Neural cell (in vitro differentiated cells): Measurements from ENCODE around the gene STRN3. TPM values are rescaled to one million over a fixed set of nuclear protein-coding genes. Genes with fewer than 3 reads are reported as not detected.

Experiments
- H2AFZ ChIP-seq: fragments of 200-600, 300-800 bp; sonication (generic), shearing (Covaris generic); 2 replicates; pipeline ENCODE4 v1.6.0; 2014; ENCODE audit warnings: low read depth, mild to moderate bottlenecking, antibody characterized with exemption, low read length, moderate library complexity
- H3F3A ChIP-seq: fragments of 200-600 bp; shearing (Covaris generic); 2 replicates; pipeline ENCODE4 v1.6.1; 2016; ENCODE audit warnings: mild to moderate bottlenecking, moderate library complexity, mixed read lengths, antibody characterized with exemption, low read length; ENCODE audit not compliant: insufficient read depth, poor library complexity, severe bottlenecking
- H3K27ac ChIP-seq: fragments of 200-600, 300-800 bp; sonication (generic), shearing (Covaris generic); 2 replicates; pipeline ENCODE4 v1.5.1; 2014; ENCODE audit warnings: mild to moderate bottlenecking, low read length, moderate library complexity
- H3K27me3 ChIP-seq: fragments of 300-800, 200-600 bp; sonication (generic), shearing (Covaris generic); 2 replicates; pipeline ENCODE4 v1.6.0; 2014; ENCODE audit warnings: mild to moderate bottlenecking, low read depth, low read length, moderate library complexity; ENCODE audit not compliant: insufficient read depth
- H3K36me3 ChIP-seq: fragments of 300-800, 200-600 bp; sonication (generic), shearing (Covaris generic); 2 replicates; pipeline ENCODE4 v1.5.1; 2014; ENCODE audit warnings: mild to moderate bottlenecking, antibody characterized with exemption, low read length, moderate library complexity; ENCODE audit not compliant: insufficient read depth
- H3K4me2 ChIP-seq: fragments of 300-800, 200-600 bp; sonication (generic), shearing (Covaris generic); 2 replicates; pipeline ENCODE4 v1.6.0; 2014; ENCODE audit warnings: mild to moderate bottlenecking, low read length
- H3K4me3 ChIP-seq: fragments of 300-800, 200-600 bp; sonication (generic), shearing (Covaris generic); 2 replicates; pipeline ENCODE4 v1.5.1; 2014; ENCODE audit warnings: mild to moderate bottlenecking, low read length, moderate library complexity
- H3K79me2 ChIP-seq: fragments of 200-600 bp; shearing (Covaris generic); replicated peaks from 2 replicates; pipeline ENCODE4 v1.6.0; 2014; ENCODE audit warnings: mild to moderate bottlenecking, low read length, moderate library complexity; ENCODE audit not compliant: insufficient read depth
- H3K9ac ChIP-seq: fragments of 300-800, 200-600 bp; sonication (generic), shearing (Covaris generic); 2 replicates; pipeline ENCODE4 v1.6.1; 2016; ENCODE audit warnings: mild to moderate bottlenecking, low read length, mixed read lengths
- H3K9me2 ChIP-seq: fragments of 200-600 bp; shearing (Covaris generic); 2 replicates; pipeline ENCODE4 v1.6.1; 2016; ENCODE audit warnings: mild to moderate bottlenecking, low read length, mixed read lengths; ENCODE audit not compliant: insufficient read depth
- H3K9me3 ChIP-seq: fragments of 200-600, 300-800 bp; sonication (generic), shearing (Covaris generic); 2 replicates; pipeline ENCODE4 v1.6.1; 2016; ENCODE audit warnings: mild to moderate bottlenecking, mixed run types, low read length, moderate library complexity, mixed read lengths
- H4K20me1 ChIP-seq: fragments of 200-600 bp; shearing (Covaris generic); 2 replicates; pipeline ENCODE4 v1.6.1; 2016; ENCODE audit warnings: mild to moderate bottlenecking, mixed run types; ENCODE audit not compliant: insufficient read depth
- EP300 ChIP-seq: fragments of 450-650 bp; conservative IDR thresholded peaks from 2 replicates; pipeline ENCODE4 v1.6.1; 2014; ENCODE audit warnings: antibody characterized with exemption, mild to moderate bottlenecking, moderate library complexity; ENCODE audit not compliant: poor library complexity, severe bottlenecking
- EZH2 ChIP-seq: fragments of 200-600, 300-800 bp; shearing (Covaris generic), sonication (generic); IDR thresholded peaks from 2 replicates; pipeline ENCODE4 v1.6.1; 2014; ENCODE audit warnings: antibody characterized with exemption, low read length, borderline replicate concordance, mild to moderate bottlenecking; ENCODE audit not compliant: insufficient read depth, poor library complexity, severe bottlenecking
- MXI1 ChIP-seq: fragments of 450-650 bp; conservative IDR thresholded peaks from 2 replicates; pipeline ENCODE4 v1.6.1; 2014; ENCODE audit warnings: antibody characterized with exemption, mild to moderate bottlenecking; ENCODE audit not compliant: poor library complexity, severe bottlenecking
- RAD21 ChIP-seq: fragments of 450-650 bp; conservative IDR thresholded peaks from 2 replicates; pipeline ENCODE4 v1.6.1; 2014; ENCODE audit warnings: antibody characterized with exemption, mild to moderate bottlenecking, moderate library complexity
- SMC3 ChIP-seq: fragments of 450-650 bp; conservative IDR thresholded peaks from 2 replicates; pipeline ENCODE4 v1.6.1; 2014; ENCODE audit warnings: antibody characterized with exemption, mild to moderate bottlenecking, moderate library complexity; ENCODE audit not compliant: poor library complexity
- TAF1 ChIP-seq: IDR thresholded peaks from 2 replicates; pipeline ENCODE4 v1.6.1; 2012; ENCODE audit warnings: low read depth
- polyA plus RNA-seq: library from polyadenylated mRNA; depleted of rRNA; stranded (reverse); fragments of >200 nt; gene quantifications from 2 replicates; pipeline ENCODE4 v1.2.3, GENCODE V29; 2014
- TF ChIP-seq, protein P1 (sequence below): fragments of 450-650 bp; IDR thresholded peaks from 2 replicates; pipeline ENCODE4 v1.5.1; 2014; ENCODE audit warnings: antibody characterized with exemption, mild to moderate bottlenecking, moderate library complexity; ENCODE audit not compliant: poor library complexity, severe bottlenecking
- TF ChIP-seq, protein P2 (sequence below): IDR thresholded peaks from 2 replicates; pipeline ENCODE4 v1.6.1; 2012; ENCODE audit warnings: borderline replicate concordance

Gene STRN3
- polyA plus RNA-seq, 1 donor from 2014 or later = 60.1 TPM

DNA sequence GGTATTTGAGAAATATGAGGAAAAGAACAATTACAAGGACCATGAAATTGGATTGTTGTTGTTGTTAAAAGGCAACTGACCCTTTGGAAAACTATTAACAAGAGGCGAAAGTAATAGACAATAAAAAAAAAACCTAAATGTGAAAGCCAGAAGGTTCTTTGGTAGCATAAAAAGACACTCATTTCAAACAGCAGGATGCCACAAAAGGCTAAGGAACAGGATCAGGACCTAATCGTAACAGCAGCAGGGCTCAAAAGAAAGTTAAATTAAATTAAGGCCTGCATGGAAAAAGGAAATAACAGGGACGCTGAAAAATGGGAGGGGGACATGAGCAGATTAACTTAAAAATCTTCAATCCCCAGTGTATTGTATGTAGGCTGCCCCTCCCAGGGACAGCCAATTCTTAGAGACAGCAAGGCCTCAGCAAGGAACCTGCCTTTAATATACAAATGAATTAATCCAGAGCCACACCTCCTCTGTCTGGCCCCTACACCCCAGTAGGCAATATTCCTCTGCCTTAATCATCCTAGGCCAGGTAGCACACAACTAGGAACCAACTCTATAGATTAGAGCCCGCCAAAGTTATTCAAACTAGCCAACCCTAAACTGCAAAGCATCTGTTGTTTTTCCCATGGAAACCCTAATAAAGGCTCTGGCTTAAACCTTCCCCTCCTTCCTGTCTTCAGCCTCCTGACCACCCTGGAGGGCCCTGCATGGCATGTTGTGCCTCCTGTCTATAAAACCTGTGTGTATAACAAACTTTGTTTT, 29.1 kb downstream of the STRN3 start:
- no peak overlapping the region for H3K9ac ChIP-seq
- H3K9me3 ChIP-seq = peaks cover 5% of the 10 kb centered on the region
- no peaks in the 10 kb centered on the region for H3K27me3 ChIP-seq
- no peak overlapping the region for H2AFZ ChIP-seq
- no peak for TF ChIP-seq RAD21
- TF ChIP-seq, protein P1, sequence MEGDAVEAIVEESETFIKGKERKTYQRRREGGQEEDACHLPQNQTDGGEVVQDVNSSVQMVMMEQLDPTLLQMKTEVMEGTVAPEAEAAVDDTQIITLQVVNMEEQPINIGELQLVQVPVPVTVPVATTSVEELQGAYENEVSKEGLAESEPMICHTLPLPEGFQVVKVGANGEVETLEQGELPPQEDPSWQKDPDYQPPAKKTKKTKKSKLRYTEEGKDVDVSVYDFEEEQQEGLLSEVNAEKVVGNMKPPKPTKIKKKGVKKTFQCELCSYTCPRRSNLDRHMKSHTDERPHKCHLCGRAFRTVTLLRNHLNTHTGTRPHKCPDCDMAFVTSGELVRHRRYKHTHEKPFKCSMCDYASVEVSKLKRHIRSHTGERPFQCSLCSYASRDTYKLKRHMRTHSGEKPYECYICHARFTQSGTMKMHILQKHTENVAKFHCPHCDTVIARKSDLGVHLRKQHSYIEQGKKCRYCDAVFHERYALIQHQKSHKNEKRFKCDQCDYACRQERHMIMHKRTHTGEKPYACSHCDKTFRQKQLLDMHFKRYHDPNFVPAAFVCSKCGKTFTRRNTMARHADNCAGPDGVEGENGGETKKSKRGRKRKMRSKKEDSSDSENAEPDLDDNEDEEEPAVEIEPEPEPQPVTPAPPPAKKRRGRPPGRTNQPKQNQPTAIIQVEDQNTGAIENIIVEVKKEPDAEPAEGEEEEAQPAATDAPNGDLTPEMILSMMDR = no peak
- no peak for TF ChIP-seq TAF1
- TF ChIP-seq EZH2 = no peak
- TF ChIP-seq, protein P2, sequence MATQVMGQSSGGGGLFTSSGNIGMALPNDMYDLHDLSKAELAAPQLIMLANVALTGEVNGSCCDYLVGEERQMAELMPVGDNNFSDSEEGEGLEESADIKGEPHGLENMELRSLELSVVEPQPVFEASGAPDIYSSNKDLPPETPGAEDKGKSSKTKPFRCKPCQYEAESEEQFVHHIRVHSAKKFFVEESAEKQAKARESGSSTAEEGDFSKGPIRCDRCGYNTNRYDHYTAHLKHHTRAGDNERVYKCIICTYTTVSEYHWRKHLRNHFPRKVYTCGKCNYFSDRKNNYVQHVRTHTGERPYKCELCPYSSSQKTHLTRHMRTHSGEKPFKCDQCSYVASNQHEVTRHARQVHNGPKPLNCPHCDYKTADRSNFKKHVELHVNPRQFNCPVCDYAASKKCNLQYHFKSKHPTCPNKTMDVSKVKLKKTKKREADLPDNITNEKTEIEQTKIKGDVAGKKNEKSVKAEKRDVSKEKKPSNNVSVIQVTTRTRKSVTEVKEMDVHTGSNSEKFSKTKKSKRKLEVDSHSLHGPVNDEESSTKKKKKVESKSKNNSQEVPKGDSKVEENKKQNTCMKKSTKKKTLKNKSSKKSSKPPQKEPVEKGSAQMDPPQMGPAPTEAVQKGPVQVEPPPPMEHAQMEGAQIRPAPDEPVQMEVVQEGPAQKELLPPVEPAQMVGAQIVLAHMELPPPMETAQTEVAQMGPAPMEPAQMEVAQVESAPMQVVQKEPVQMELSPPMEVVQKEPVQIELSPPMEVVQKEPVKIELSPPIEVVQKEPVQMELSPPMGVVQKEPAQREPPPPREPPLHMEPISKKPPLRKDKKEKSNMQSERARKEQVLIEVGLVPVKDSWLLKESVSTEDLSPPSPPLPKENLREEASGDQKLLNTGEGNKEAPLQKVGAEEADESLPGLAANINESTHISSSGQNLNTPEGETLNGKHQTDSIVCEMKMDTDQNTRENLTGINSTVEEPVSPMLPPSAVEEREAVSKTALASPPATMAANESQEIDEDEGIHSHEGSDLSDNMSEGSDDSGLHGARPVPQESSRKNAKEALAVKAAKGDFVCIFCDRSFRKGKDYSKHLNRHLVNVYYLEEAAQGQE = no peak
- no peak for TF ChIP-seq MXI1
- no peaks in the 10 kb centered on the region for H3K9me2 ChIP-seq
- no peaks in the 10 kb centered on the region for H3F3A ChIP-seq
- H4K20me1 ChIP-seq = no peaks in the 10 kb centered on the region
- H3K27ac ChIP-seq = no peak overlapping the region
- peaks cover 85% of the 10 kb centered on the region for H3K79me2 ChIP-seq
- H3K4me2 ChIP-seq = no peak overlapping the region
- no peaks in the 10 kb centered on the region for H3K36me3 ChIP-seq
- no peak overlapping the region for H3K4me3 ChIP-seq

DNA sequence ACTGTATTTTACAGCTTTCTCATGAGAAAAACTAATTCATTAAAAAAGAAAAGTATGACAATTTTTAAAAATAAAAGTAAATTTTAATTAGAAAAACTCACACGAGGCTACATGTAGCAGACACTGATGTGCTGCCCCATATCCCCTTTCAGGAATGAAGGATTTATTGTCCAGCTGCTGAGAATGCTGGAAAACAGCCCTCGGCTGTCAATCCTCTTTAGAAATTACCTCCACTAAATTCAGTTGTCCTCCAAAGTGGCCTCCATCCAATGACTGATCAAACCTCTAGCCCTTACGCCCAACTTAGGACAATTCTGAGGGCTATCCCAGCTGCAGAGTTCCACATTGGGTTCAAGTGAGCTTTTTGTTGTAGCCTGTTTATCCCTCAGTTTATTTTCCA, 30.5 kb downstream of the STRN3 start:
- Histone ChIP-seq H3K27me3 (no peaks in the 10 kb centered on the region), H3F3A (no peaks in the 10 kb centered on the region), H2AFZ (no peak overlapping the region), H3K36me3 (no peaks in the 10 kb centered on the region), H3K4me2 (no peak overlapping the region), H3K9me2 (no peaks in the 10 kb centered on the region), H4K20me1 (no peaks in the 10 kb centered on the region), H3K9ac (no peak overlapping the region), H3K79me2 (peaks cover 87% of the 10 kb centered on the region), H3K9me3 (peaks cover 5% of the 10 kb centered on the region), H3K27ac (no peak overlapping the region), H3K4me3 (no peak overlapping the region)
- TF ChIP-seq SMC3 = no peak
- TF ChIP-seq RAD21 = no peak
- no peak for TF ChIP-seq EZH2
- TF ChIP-seq, protein P2 = no peak
- no peak for TF ChIP-seq MXI1
- TF ChIP-seq EP300 = no peak
- TF ChIP-seq, protein P1 = no peak
